ENCODE measurements around the gene BSN.
"Not testable (repeated sequence)": the region's sequence is repeated elsewhere in the genome, so short reads cannot be mapped to it uniquely, and the experiment has no call there.

- TF ChIP-seq CTCF, POLR2A (IDR thresholded peaks at IDR 0.05): not testable (repeated sequence)
Measured at GRCh38 chr3:49684453-49684852, 130.2 kb downstream of the BSN start.

Data from suprapubic skin (tissue), 3 donors.